Heart left ventricle (tissue), 16 donors: ENCODE measurements around the gene CCNY. TPM values are rescaled to one million over a fixed set of nuclear protein-coding genes. Genes with fewer than 3 reads are reported as not detected.

Experiments
- ATAC-seq, 4 donors: fragments of 200-7000 bp; cut with Tn5 transposase; one replicate each; pipeline ENCODE4 v1.9.1; 2020 to 2022; ENCODE audit warnings: moderate library complexity in 4 of 4, mild to moderate bottlenecking in 3 of 4, moderate number of reproducible peaks in 1 of 4
- DNase-seq, 5 donors: peaks; one replicate each; pipeline ENCODE4 v3.0.0-alpha.2; 2020
- H3K27ac ChIP-seq, 12 donors: fragments of 200-600 bp; sonication (generic) in 4 of 12; one replicate each; pipeline versions ENCODE4 v1.5.0 to v1.8.0; 2016 to 2022; ENCODE audit warnings: mild to moderate bottlenecking in 2 of 12
- H3K27me3 ChIP-seq, 9 donors: fragments of 200-600 bp; sonication (generic) in 2 of 9; one replicate each; pipeline versions ENCODE4 v1.5.1 to v1.8.0; 2016 to 2022; ENCODE audit warnings: mild to moderate bottlenecking in 3 of 9
- H3K36me3 ChIP-seq, 9 donors: fragments of 200-600 bp; sonication (generic) in 2 of 9; one replicate each; pipeline versions ENCODE4 v1.5.0 to v1.8.0; 2018 to 2022; ENCODE audit warnings: mild to moderate bottlenecking in 2 of 9
- H3K4me1 ChIP-seq, 12 donors: fragments of 200-600 bp; sonication (generic) in 4 of 12; one replicate each; pipeline versions ENCODE4 v1.5.0 to v1.8.0; 2016 to 2022; ENCODE audit warnings: mild to moderate bottlenecking in 3 of 12
- H3K4me3 ChIP-seq, 12 donors: fragments of 200-600 bp; sonication (generic) in 4 of 12; one replicate each; pipeline versions ENCODE4 v1.5.0 to v1.8.0; 2017 to 2022; ENCODE audit warnings: mild to moderate bottlenecking in 9 of 12, moderate library complexity in 4 of 12
- H3K9me3 ChIP-seq, 12 donors: fragments of 200-600 bp; sonication (generic) in 4 of 12; one replicate each; pipeline versions ENCODE4 v1.5.0 to v1.8.0; 2016 to 2022; ENCODE audit warnings: mild to moderate bottlenecking in 1 of 12
- POLR2A ChIP-seq, 2 donors: fragments of 450-650 bp; IDR thresholded peaks; one replicate each; pipeline ENCODE4 v1.6.1; 2017; ENCODE audit warnings: antibody characterized with exemption in 2 of 2, mild to moderate bottlenecking in 2 of 2, moderate library complexity in 2 of 2
- WGBS, 4 donors: extraction: QIAGEN DNeasy Blood & Tissue Kit in 2 of 4; methylation state at CpG; one replicate each; pipeline versions ENCODE4 v1.1.5 to v1.1.7; 2013 to 2018; 5-methylcytosine and 5-hydroxymethylcytosine counted together
- intact Hi-C, 10 donors: fragments of 100-400 bp; cut with DNase I; formaldehyde crosslinking; loops; one replicate each; pipeline versions ENCODE4 v1.11.1 to v1.14.2; 2022
- polyA plus RNA-seq, 2 donors: library from polyadenylated mRNA; stranded (reverse); fragments of 200-250 nt; gene quantifications; one replicate each; pipeline ENCODE4 v1.2.3, GENCODE V29; 2013
- total RNA-seq, 9 donors: library from RNA; depleted of rRNA in 2 of 9; stranded (reverse); fragments of >200 nt in 2 of 9; fragmentation: NEBNext Ultra II Directional in 3 of 9; extraction: Animal tissue kit (Norgen Biotek cat#: 25700) in 3 of 9; gene quantifications; one replicate each; pipeline versions ENCODE4 v1.1.0 to v1.2.4, GENCODE V29; 2016 to 2023
- TF ChIP-seq, protein P1 (sequence below), 12 donors: fragments of 200-600 bp; sonication (generic) in 4 of 12; IDR thresholded peaks; one replicate each; pipeline versions ENCODE4 v1.5.0 to v1.8.0; 2018 to 2022; ENCODE audit warnings: antibody characterized with exemption in 12 of 12, mild to moderate bottlenecking in 5 of 12
- donor health status: ischemic (EF 13 %, LVEDD 7.1; RV severe dilation, severe dysfunction).
- donor health status: healthy with polysubstance abuse.
- donor health status: DM: no; HTN: yes; CAD: no.
- donor health status: DM: no; HTN: no; CAD: no.
- donor health status: ischemic (EF 25% LVEDD 6.9; RV normal size, moderate dysfunction).
- donor health status: ischemic (EF 25% LVEDD 5.7; RV mildly dilated, moderate dysfunction).
- donor health status: healthy.
- donor health status: DM: yes; HTN: yes; CAD: no.
- donor health status: ischemic (EF 35%, LVEDD 5.7; RV mildly dilated, moderate dysfunction).
- donor health status: nonischemic (EF 11% LVEDD 7.7; RV severe dilation, severe dysfunction).
- donor health status: DM: yes; HTN: yes; CAD: no.
- donor health status: PGD.
- donor health status: ischemic (EF 29% LVEDD 5.4; RV normal size, mild dysfunction).
- donor health status: nonischemic (EF 23%, LVEDD 6.1; RV moderate dilation, normal function).

CCNY gene
- total and polyA plus RNA-seq, 11 donors: 26.4 to 106 (median 80.7) TPM

DNA sequence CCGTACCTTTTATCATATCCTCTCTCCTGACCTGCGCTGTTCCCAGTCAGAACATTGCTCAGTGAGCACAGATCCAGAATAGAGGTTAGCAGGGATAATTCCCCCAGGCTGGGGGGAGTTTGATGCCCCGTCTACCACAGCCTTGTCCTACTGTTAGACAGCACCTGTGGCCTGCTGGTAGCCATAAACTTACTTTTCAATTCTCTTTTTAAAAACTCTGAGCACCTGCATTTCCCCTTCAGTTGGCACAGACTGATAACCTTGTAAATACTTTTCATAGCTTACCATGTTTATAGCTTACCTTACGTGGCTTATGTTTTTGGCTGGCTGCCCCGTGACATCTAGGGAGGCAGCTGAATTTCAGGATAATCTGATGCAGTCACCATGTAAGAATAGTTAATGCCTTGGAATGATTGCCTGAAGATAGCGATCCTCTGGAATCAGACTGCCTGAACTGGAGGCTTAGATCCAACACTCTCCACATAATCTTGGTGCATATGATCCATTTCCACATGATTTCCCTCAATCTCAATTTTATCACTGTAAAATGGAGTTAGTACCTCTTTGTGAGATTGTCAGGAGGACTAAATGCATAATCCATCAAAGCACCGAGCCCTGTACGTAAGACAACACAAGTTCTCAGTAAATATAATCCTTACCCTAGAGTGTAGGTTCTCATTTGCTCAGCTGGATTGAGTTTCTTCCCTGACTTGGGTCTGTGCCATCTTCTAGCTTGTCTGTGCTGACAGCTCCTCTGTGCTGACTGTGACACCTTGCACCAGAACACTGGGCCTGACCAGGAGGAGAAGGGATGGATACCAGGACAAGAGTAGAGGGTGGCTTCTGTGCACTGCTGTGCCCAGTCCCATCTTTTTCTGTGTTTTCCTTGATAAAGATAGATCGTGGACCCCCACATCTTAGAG, 157.1 kb downstream of the CCNY start:
- ATAC-seq (peak; percentile 50 to 80 (median 71)), DNase-seq (peak in 1 of 5 donors; percentile 36)
- peak overlapping the region in 3 of 12 donors; percentile 1 to 30 (median 26) for H3K27ac ChIP-seq
- H3K36me3 ChIP-seq: peaks cover 0 to 4% (median 0%) of the 10 kb centered on the region in 9 donors
- H3K27me3 ChIP-seq: no peaks in the 10 kb centered on the region
- 51 to 63% (median 57%) methylated on average over 9 of the region's 9 CpGs for WGBS, 4 donors
- no peak overlapping the region for H3K4me3 ChIP-seq
- intact Hi-C loops: loop anchor here in 2 of 10 donors (10.0 kb wide), 2 partner anchors 49 to 159 kb away; partner anchors contain the start of gene CCNY (in 1 of the 2)
- TF ChIP-seq, protein P1, sequence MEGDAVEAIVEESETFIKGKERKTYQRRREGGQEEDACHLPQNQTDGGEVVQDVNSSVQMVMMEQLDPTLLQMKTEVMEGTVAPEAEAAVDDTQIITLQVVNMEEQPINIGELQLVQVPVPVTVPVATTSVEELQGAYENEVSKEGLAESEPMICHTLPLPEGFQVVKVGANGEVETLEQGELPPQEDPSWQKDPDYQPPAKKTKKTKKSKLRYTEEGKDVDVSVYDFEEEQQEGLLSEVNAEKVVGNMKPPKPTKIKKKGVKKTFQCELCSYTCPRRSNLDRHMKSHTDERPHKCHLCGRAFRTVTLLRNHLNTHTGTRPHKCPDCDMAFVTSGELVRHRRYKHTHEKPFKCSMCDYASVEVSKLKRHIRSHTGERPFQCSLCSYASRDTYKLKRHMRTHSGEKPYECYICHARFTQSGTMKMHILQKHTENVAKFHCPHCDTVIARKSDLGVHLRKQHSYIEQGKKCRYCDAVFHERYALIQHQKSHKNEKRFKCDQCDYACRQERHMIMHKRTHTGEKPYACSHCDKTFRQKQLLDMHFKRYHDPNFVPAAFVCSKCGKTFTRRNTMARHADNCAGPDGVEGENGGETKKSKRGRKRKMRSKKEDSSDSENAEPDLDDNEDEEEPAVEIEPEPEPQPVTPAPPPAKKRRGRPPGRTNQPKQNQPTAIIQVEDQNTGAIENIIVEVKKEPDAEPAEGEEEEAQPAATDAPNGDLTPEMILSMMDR (IDR thresholded peaks at IDR 0.05): no peak
- TF ChIP-seq POLR2A (IDR thresholded peaks at IDR 0.05): no peak
- H3K9me3 ChIP-seq: no peaks in the 10 kb centered on the region
- peaks cover 0 to 62% (median 31%) of the 10 kb centered on the region in 12 donors for H3K4me1 ChIP-seq

GRCh38 chr10:35495521-35496119, 159.3 kb downstream of the CCNY start:
- H3K36me3 ChIP-seq: peaks cover 0 to 3% (median 0%) of the 10 kb centered on the region in 9 donors
- H3K27me3 ChIP-seq: no peaks in the 10 kb centered on the region
- no peaks in the 10 kb centered on the region for H3K9me3 ChIP-seq
- H3K4me1 ChIP-seq: peaks cover 0 to 73% (median 32%) of the 10 kb centered on the region in 12 donors
- 29 to 38% (median 34%) methylated on average over 5 of the region's 5 CpGs for WGBS, 4 donors
- no peak for TF ChIP-seq POLR2A (IDR thresholded peaks at IDR 0.05)
- TF ChIP-seq, protein P1 (IDR thresholded peaks at IDR 0.05): no peak
- H3K4me3 ChIP-seq: no peak overlapping the region
- peak overlapping the region in 11 of 12 donors; percentile 0 to 64 (median 35) for H3K27ac ChIP-seq
- ATAC-seq (peak; percentile 69 to 76 (median 72)), DNase-seq (peak in 2 of 5 donors; percentile 33 to 52)
- intact Hi-C loops: loop anchor here in 2 of 10 donors (5.0 to 10.0 kb wide), 3 partner anchors 51 to 161 kb away; partner anchors contain the start of gene CCNY (in 1 of the 2)

GRCh38 chr10:35497909-35498308, 161.6 kb downstream of the CCNY start:
- ATAC-seq (no peak), DNase-seq (no peak)
- TF ChIP-seq POLR2A (IDR thresholded peaks at IDR 0.05): no peak
- TF ChIP-seq, protein P1 (IDR thresholded peaks at IDR 0.05): no peak
- WGBS, 4 donors: 93 to 95% (median 95%) methylated on average over 3 of the region's 3 CpGs
- Histone ChIP-seq H3K27ac (no peak overlapping the region), H3K27me3 (no peaks in the 10 kb centered on the region), H3K4me3 (no peak overlapping the region), H3K36me3 (peaks cover 0 to 13% (median 0%) of the 10 kb centered on the region in 9 donors), H3K4me1 (peaks cover 0 to 66% (median 35%) of the 10 kb centered on the region in 12 donors), H3K9me3 (no peaks in the 10 kb centered on the region)
- intact Hi-C loops: loop anchor here in 2 of 10 donors (5.0 to 10.0 kb wide), 3 partner anchors 53 to 163 kb away; partner anchors contain the start of gene CCNY (in 1 of the 2)
